K562 (cell line): Measurements from ENCODE around the gene PHLDA3. TPM values are rescaled to one million over a fixed set of nuclear protein-coding genes. Genes with fewer than 3 reads are reported as not detected.

ENCODE experiments used
- SAP30 ChIP-seq: fragments of 200-600 bp; sonication (generic); IDR thresholded peaks from 2 replicates; pipeline ENCODE4 v1.6.1; 2012; ENCODE audit warnings: borderline replicate concordance, low read depth, mild to moderate bottlenecking, moderate library complexity, low read length, control low read depth, inconsistent platforms; ENCODE audit not compliant: insufficient read depth, poor library complexity, severe bottlenecking
- polyA plus RNA-seq, 8 experiments: library from polyadenylated mRNA; depleted of rRNA in 4 of 8; stranded (reverse) in 5 of 8; unstranded in 3 of 8; fragments of >200 nt; fragmentation: Nextera tagmentation in 2 of 8; fragmentation: Illumina TruSeq in 1 of 8; extraction: Ambion mirVana in 2 of 8; extraction: Trizol in 1 of 8; gene quantifications; 2 replicates each; pipeline versions ENCODE4 v1.2.1 to v1.2.3, GENCODE V29; 2011 to 2014; ENCODE audit warnings: inconsistent platforms in 1 of 8, missing spikeins in 1 of 8
- total RNA-seq, 7 experiments: library from RNA; depleted of rRNA in 6 of 7; stranded (reverse); fragments of >200 nt in 6 of 7; fragmentation: Illumina TruSeq in 2 of 7; extraction: Trizol in 2 of 7; gene quantifications; 2 replicates each; pipeline versions ENCODE4 v1.2.1 to v1.2.3, GENCODE V29; 2011 to 2021; ENCODE audit warnings: low replicate concordance in 1 of 7
- TF ChIP-seq, protein P1 (sequence below): fragments of 450-650 bp; IDR thresholded peaks from 2 replicates; pipeline ENCODE4 v1.6.1; 2016; ENCODE audit warnings: mild to moderate bottlenecking, moderate library complexity

Gene PHLDA3
- total and polyA plus RNA-seq, 9 of the 15 experiments (the other 6 are each of a cell fraction or from before 2014, with no cell fraction given) = 0.11 to 0.27 TPM; not detected in 7

DNA sequence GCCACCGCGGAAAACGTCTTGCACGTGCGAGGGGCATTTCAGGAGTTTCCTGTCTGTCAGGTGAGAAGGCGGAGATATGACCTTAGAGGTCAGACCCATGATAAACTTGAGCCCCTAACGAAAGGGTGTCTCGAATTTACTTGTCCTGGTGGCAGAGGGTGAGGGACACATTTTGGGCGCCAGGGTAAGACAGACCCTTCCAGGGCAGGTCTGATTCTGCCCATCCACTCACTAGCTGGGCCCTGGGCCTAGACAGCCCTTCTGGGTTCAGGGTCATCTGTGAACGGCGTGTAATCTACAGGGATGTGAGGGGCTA is 38.3 kb upstream of the PHLDA3 start (continued):
- TF ChIP-seq, protein P1, sequence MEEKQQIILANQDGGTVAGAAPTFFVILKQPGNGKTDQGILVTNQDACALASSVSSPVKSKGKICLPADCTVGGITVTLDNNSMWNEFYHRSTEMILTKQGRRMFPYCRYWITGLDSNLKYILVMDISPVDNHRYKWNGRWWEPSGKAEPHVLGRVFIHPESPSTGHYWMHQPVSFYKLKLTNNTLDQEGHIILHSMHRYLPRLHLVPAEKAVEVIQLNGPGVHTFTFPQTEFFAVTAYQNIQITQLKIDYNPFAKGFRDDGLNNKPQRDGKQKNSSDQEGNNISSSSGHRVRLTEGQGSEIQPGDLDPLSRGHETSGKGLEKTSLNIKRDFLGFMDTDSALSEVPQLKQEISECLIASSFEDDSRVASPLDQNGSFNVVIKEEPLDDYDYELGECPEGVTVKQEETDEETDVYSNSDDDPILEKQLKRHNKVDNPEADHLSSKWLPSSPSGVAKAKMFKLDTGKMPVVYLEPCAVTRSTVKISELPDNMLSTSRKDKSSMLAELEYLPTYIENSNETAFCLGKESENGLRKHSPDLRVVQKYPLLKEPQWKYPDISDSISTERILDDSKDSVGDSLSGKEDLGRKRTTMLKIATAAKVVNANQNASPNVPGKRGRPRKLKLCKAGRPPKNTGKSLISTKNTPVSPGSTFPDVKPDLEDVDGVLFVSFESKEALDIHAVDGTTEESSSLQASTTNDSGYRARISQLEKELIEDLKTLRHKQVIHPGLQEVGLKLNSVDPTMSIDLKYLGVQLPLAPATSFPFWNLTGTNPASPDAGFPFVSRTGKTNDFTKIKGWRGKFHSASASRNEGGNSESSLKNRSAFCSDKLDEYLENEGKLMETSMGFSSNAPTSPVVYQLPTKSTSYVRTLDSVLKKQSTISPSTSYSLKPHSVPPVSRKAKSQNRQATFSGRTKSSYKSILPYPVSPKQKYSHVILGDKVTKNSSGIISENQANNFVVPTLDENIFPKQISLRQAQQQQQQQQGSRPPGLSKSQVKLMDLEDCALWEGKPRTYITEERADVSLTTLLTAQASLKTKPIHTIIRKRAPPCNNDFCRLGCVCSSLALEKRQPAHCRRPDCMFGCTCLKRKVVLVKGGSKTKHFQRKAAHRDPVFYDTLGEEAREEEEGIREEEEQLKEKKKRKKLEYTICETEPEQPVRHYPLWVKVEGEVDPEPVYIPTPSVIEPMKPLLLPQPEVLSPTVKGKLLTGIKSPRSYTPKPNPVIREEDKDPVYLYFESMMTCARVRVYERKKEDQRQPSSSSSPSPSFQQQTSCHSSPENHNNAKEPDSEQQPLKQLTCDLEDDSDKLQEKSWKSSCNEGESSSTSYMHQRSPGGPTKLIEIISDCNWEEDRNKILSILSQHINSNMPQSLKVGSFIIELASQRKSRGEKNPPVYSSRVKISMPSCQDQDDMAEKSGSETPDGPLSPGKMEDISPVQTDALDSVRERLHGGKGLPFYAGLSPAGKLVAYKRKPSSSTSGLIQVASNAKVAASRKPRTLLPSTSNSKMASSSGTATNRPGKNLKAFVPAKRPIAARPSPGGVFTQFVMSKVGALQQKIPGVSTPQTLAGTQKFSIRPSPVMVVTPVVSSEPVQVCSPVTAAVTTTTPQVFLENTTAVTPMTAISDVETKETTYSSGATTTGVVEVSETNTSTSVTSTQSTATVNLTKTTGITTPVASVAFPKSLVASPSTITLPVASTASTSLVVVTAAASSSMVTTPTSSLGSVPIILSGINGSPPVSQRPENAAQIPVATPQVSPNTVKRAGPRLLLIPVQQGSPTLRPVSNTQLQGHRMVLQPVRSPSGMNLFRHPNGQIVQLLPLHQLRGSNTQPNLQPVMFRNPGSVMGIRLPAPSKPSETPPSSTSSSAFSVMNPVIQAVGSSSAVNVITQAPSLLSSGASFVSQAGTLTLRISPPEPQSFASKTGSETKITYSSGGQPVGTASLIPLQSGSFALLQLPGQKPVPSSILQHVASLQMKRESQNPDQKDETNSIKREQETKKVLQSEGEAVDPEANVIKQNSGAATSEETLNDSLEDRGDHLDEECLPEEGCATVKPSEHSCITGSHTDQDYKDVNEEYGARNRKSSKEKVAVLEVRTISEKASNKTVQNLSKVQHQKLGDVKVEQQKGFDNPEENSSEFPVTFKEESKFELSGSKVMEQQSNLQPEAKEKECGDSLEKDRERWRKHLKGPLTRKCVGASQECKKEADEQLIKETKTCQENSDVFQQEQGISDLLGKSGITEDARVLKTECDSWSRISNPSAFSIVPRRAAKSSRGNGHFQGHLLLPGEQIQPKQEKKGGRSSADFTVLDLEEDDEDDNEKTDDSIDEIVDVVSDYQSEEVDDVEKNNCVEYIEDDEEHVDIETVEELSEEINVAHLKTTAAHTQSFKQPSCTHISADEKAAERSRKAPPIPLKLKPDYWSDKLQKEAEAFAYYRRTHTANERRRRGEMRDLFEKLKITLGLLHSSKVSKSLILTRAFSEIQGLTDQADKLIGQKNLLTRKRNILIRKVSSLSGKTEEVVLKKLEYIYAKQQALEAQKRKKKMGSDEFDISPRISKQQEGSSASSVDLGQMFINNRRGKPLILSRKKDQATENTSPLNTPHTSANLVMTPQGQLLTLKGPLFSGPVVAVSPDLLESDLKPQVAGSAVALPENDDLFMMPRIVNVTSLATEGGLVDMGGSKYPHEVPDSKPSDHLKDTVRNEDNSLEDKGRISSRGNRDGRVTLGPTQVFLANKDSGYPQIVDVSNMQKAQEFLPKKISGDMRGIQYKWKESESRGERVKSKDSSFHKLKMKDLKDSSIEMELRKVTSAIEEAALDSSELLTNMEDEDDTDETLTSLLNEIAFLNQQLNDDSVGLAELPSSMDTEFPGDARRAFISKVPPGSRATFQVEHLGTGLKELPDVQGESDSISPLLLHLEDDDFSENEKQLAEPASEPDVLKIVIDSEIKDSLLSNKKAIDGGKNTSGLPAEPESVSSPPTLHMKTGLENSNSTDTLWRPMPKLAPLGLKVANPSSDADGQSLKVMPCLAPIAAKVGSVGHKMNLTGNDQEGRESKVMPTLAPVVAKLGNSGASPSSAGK = no peak
- TF ChIP-seq SAP30 = no peak
- TF ChIP-seq, all 486 proteins: peak for 14
